ENCODE results near the gene HABP4.

DNA sequence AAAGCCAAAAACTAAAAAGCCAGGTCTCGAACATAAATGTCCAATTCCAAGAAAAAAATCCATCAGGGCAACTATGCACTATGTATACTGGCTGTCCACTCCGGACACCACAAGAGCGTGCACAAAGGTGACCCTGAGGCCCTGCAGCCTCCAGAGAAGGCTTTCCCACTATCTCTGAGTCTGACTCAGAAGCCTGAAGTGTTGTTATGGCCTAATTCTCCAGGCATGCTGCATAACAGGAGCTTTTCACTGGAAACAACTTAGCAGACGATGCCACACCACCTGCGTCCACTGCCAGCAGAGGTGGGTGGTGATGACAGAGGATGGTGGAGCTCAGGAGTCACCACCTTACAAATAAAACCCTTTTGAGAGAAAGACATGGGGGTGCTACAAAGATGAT is 63.7 kb downstream of the HABP4 start:
- TF ChIP-seq, protein P1, sequence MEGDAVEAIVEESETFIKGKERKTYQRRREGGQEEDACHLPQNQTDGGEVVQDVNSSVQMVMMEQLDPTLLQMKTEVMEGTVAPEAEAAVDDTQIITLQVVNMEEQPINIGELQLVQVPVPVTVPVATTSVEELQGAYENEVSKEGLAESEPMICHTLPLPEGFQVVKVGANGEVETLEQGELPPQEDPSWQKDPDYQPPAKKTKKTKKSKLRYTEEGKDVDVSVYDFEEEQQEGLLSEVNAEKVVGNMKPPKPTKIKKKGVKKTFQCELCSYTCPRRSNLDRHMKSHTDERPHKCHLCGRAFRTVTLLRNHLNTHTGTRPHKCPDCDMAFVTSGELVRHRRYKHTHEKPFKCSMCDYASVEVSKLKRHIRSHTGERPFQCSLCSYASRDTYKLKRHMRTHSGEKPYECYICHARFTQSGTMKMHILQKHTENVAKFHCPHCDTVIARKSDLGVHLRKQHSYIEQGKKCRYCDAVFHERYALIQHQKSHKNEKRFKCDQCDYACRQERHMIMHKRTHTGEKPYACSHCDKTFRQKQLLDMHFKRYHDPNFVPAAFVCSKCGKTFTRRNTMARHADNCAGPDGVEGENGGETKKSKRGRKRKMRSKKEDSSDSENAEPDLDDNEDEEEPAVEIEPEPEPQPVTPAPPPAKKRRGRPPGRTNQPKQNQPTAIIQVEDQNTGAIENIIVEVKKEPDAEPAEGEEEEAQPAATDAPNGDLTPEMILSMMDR (conservative IDR thresholded peaks at IDR 0.05; ENCODE audit: low read depth, low read length), result no peak
- no peak for TF ChIP-seq EZH2 (IDR thresholded peaks at IDR 0.05; ENCODE audit: borderline replicate concordance, low read depth, low read length, poor library complexity, severe bottlenecking)
